Ovary (tissue), 9 donors: ENCODE results near the gene POU5F1. TPM values are rescaled to one million over a fixed set of nuclear protein-coding genes. Genes with fewer than 3 reads are reported as not detected.
"Not testable (repeated sequence)": the region's sequence is repeated elsewhere in the genome, so short reads cannot be mapped to it uniquely, and the experiment has no call there.

Experiments
- DNase-seq, 5 donors: peaks; one replicate each; pipeline ENCODE4 v3.0.0-alpha.2; 2019 to 2020
- H3K27ac ChIP-seq, 2 donors: fragments of 200-600 bp; one replicate each; pipeline versions ENCODE4 v1.5.1 to v1.8.0; 2019 to 2022
- H3K27me3 ChIP-seq: fragments of 200-600 bp; one replicate; pipeline ENCODE4 v1.8.0; 2022
- H3K36me3 ChIP-seq: fragments of 200-600 bp; sonication (generic); one replicate; pipeline ENCODE4 v1.5.1; 2019
- H3K4me1 ChIP-seq: one replicate; pipeline ENCODE4 v1.8.1; 2013; ENCODE audit warnings: mild to moderate bottlenecking, moderate library complexity; ENCODE audit not compliant: insufficient read depth
- H3K4me3 ChIP-seq: fragments of 200-600 bp; sonication (generic); one replicate; pipeline ENCODE4 v1.5.1; 2017
- H3K9me3 ChIP-seq, 2 donors: fragments of 200-600 bp in 1 of 2; sonication (generic) in 1 of 2; one replicate each; pipeline versions ENCODE4 v1.5.1 to v1.8.1; 2013 to 2019; ENCODE audit warnings: mild to moderate bottlenecking in 1 of 2, moderate library complexity in 1 of 2
- EP300 ChIP-seq: sonication (generic); formaldehyde crosslinking; IDR thresholded peaks from one replicate; pipeline ENCODE4 v1.6.1; 2017; ENCODE audit warnings: antibody characterized with exemption
- POLR2A ChIP-seq: fragments of 450-650 bp; IDR thresholded peaks from one replicate; pipeline ENCODE4 v1.6.1; 2017; ENCODE audit warnings: antibody characterized with exemption, mild to moderate bottlenecking, moderate library complexity
- WGBS, 3 donors: extraction: QIAGEN DNeasy Blood & Tissue Kit in 1 of 3; methylation state at CpG; one replicate each; pipeline versions ENCODE4 v1.1.5 to v1.1.7; 2013 to 2017; 5-methylcytosine and 5-hydroxymethylcytosine counted together
- intact Hi-C, 4 donors: fragments of 100-400 bp; cut with DNase I; formaldehyde crosslinking; loops; one replicate each; pipeline versions ENCODE4 v1.11.0 to v1.15.1; 2022 to 2023
- polyA plus RNA-seq, 2 donors: library from polyadenylated mRNA; stranded (reverse); fragments of 200-250 nt in 1 of 2; fragments of 350-450 nt in 1 of 2; fragmentation: Illumina TruSeq in 1 of 2; extraction: RNeasy Lipid Tissue Mini Kit (QIAGEN cat#74804) in 1 of 2; gene quantifications; one replicate each; pipeline ENCODE4 v1.2.3, GENCODE V29; 2013 to 2014
- total RNA-seq, 7 donors: library from RNA; depleted of rRNA in 2 of 7; stranded (reverse); fragments of >200 nt in 2 of 7; fragmentation: NEBNext Ultra II Directional in 3 of 7; extraction: Animal tissue kit (Norgen Biotek cat#: 25700) in 3 of 7; gene quantifications; one replicate each; pipeline versions ENCODE4 v1.1.0 to v1.2.4, GENCODE V29; 2016 to 2023
- TF ChIP-seq, protein P1 (sequence below), 3 donors: fragments of 450-650 bp in 2 of 3; fragments of 200-600 bp in 1 of 3; IDR thresholded peaks; one replicate each; pipeline versions ENCODE4 v1.5.1 to v1.8.0; 2016 to 2022; ENCODE audit warnings: antibody characterized with exemption in 3 of 3, mild to moderate bottlenecking in 1 of 3
- donor health status: DM: no; HTN: no; CAD: no; lungs with moderate emphysema.
- donor health status: DM: no; HTN: no; CAD: no.
- donor health status: Bipolar disorder and iron deficiency.
- donor health status: DM: yes; HTN: yes; CAD: no.
- donor health status: DM: no; HTN: no; CAD: no.
- donor health status: DM: yes; HTN: yes; CAD: no.

POU5F1 gene
- total and polyA plus RNA-seq, 9 donors, result 0.25 to 61.2 (median 2.1) TPM; not detected in 1

- no peaks in the 10 kb centered on the region for H3K27me3 ChIP-seq
- intact Hi-C loops, result no loop called here
- no peaks in the 10 kb centered on the region for H3K4me1 ChIP-seq
- no peak for DNase-seq
- H3K4me3 ChIP-seq, result no peak overlapping the region
- H3K9me3 ChIP-seq, result no peaks in the 10 kb centered on the region
- H3K27ac ChIP-seq, result no peak overlapping the region
- TF ChIP-seq POLR2A (no peak), EP300 (no peak)
- TF ChIP-seq, protein P1, sequence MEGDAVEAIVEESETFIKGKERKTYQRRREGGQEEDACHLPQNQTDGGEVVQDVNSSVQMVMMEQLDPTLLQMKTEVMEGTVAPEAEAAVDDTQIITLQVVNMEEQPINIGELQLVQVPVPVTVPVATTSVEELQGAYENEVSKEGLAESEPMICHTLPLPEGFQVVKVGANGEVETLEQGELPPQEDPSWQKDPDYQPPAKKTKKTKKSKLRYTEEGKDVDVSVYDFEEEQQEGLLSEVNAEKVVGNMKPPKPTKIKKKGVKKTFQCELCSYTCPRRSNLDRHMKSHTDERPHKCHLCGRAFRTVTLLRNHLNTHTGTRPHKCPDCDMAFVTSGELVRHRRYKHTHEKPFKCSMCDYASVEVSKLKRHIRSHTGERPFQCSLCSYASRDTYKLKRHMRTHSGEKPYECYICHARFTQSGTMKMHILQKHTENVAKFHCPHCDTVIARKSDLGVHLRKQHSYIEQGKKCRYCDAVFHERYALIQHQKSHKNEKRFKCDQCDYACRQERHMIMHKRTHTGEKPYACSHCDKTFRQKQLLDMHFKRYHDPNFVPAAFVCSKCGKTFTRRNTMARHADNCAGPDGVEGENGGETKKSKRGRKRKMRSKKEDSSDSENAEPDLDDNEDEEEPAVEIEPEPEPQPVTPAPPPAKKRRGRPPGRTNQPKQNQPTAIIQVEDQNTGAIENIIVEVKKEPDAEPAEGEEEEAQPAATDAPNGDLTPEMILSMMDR (IDR thresholded peaks at IDR 0.05), result no peak
- no peaks in the 10 kb centered on the region for H3K36me3 ChIP-seq
- 85 to 93% (median 87%) methylated on average over 24 of the region's 24 CpGs for WGBS, 3 donors
Observed at GRCh38 chr6:31186052-31186734, 15.7 kb upstream of the POU5F1 start.

- intact Hi-C loops, H3K36me3 ChIP-seq, H3K4me1 ChIP-seq, H3K27ac ChIP-seq, H3K9me3 ChIP-seq, DNase-seq, H3K4me3 ChIP-seq, H3K27me3 ChIP-seq: not testable (repeated sequence)
- 58 to 66% (median 64%) methylated on average over 4 of the region's 4 CpGs for WGBS, 3 donors
Observed at GRCh38 chr6:31185695-31186051, 15.2 kb upstream of the POU5F1 start.

GRCh38 chr6:31183859-31184258 lies 13.4 kb upstream of the POU5F1 start:
- H3K4me1 ChIP-seq, DNase-seq, H3K4me3 ChIP-seq, intact Hi-C loops, H3K9me3 ChIP-seq, H3K27me3 ChIP-seq, H3K27ac ChIP-seq, H3K36me3 ChIP-seq: not testable (repeated sequence)
- WGBS, 3 donors, result 64 to 70% (median 65%) methylated on average over 6 of the region's 6 CpGs

DNA sequence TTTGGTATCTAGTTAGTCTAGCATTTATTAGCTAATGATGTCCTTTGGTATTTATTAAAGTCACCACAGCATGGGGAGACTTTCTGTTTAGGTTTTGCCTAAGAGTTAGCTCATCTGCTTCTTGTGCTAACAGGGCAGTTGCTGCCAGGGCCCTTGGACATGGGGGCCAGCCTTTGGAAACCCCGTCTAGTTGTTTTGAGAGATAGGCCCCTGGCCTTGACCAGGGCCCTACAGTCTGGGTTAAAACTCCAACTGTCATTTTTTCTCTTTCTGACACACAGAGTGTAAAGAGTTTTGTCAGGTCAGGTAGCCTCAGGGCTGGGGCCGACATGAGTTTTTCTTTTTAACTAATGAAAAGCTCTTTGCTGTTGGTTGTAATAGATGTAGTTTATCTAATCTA lies 12.8 kb upstream of the POU5F1 start:
- H3K27ac ChIP-seq, H3K9me3 ChIP-seq, H3K27me3 ChIP-seq, H3K4me1 ChIP-seq, H3K36me3 ChIP-seq, intact Hi-C loops, H3K4me3 ChIP-seq, DNase-seq: not testable (repeated sequence)
- 64 to 69% (median 64%) methylated on average over 2 of the region's 2 CpGs for WGBS, 3 donors

GRCh38 chr6:31180500-31180899 lies 10.0 kb upstream of the POU5F1 start:
- peak; percentile 69 to 85 (median 74) for DNase-seq
- intact Hi-C loops, result no loop called here
- no peak overlapping the region for H3K27ac ChIP-seq
- H3K27me3 ChIP-seq, result no peaks in the 10 kb centered on the region
- TF ChIP-seq POLR2A (no peak), EP300 (no peak)
- TF ChIP-seq, protein P1 (IDR thresholded peaks at IDR 0.05), result no peak
- H3K4me3 ChIP-seq, result peak overlapping the region; percentile 20
- no peaks in the 10 kb centered on the region for H3K4me1 ChIP-seq
- H3K9me3 ChIP-seq, result no peaks in the 10 kb centered on the region
- H3K36me3 ChIP-seq, result no peaks in the 10 kb centered on the region
- WGBS, 3 donors, result 69 to 87% (median 73%) methylated on average over 26 of the region's 26 CpGs

DNA sequence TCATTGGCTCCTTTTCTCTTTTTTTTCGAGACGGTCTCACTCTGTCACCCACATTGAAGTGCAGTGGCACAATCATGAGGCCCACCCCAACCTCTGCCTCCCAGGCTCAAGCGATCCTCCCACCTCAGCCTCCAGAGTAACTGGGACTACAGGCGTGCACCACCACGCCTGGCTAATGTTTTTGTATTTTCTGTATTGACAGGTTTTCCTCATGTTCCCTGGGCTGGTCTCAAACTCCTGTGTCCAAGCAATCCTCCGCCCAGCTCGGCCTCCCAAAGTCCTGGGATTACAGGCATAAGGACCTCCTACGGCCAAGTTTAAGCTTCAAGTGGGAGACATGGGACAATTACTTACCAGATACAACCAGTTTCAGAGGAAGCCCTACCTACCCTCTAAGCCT lies 9.4 kb upstream of the POU5F1 start:
- intact Hi-C loops, result no loop called here
- H3K27ac ChIP-seq, result no peak overlapping the region
- TF ChIP-seq, protein P1 (IDR thresholded peaks at IDR 0.05), result no peak
- no peaks in the 10 kb centered on the region for H3K36me3 ChIP-seq
- no peaks in the 10 kb centered on the region for H3K9me3 ChIP-seq
- H3K4me1 ChIP-seq, result no peaks in the 10 kb centered on the region
- DNase-seq, result no peak
- 93 to 96% (median 94%) methylated on average over 8 of the region's 8 CpGs for WGBS, 3 donors
- H3K27me3 ChIP-seq, result no peaks in the 10 kb centered on the region
- no peak overlapping the region for H3K4me3 ChIP-seq
